BJ (cell line): ENCODE results near the gene OR8H2. TPM values are rescaled to one million over a fixed set of nuclear protein-coding genes. Genes with fewer than 3 reads are reported as not detected.
"Not testable (repeated sequence)": the region's sequence is repeated elsewhere in the genome, so short reads cannot be mapped to it uniquely, and the experiment has no call there.

Source experiments
- CTCF ChIA-PET: fragments of 350-600 bp; formaldehyde crosslinking; extraction: SDS; loops from one replicate; lab custom pipeline; 2021; ENCODE audit warnings: antibody characterized with exemption, inconsistent platforms; lab: Yijun Ruan, JAX
- POLR2A ChIA-PET: fragments of 300-600 bp; sonication (Branson Sonifier 250); formaldehyde crosslinking; extraction: SDS; loops from one replicate; lab custom pipeline; 2021; ENCODE audit warnings: antibody characterized with exemption; lab: Charles Lee
- DNase-seq: peaks from one replicate; pipeline ENCODE4 v3.0.0-alpha.2; 2011; ENCODE audit warnings: low read depth
- H3K27me3 ChIP-seq: 2 replicates; pipeline ENCODE4 v1.6.0; 2011; ENCODE audit warnings: low read length; ENCODE audit not compliant: control insufficient read depth, insufficient read depth
- H3K36me3 ChIP-seq: 2 replicates; pipeline ENCODE4 v1.5.1; 2011; ENCODE audit warnings: low read length; ENCODE audit not compliant: control insufficient read depth, insufficient read depth
- H3K4me3 ChIP-seq: 2 replicates; pipeline ENCODE4 v1.5.1; 2011; ENCODE audit warnings: low read depth, mild to moderate bottlenecking, control low read depth, low read length
- CTCF ChIP-seq: IDR thresholded peaks from 2 replicates; pipeline ENCODE4 v1.5.1; 2011; ENCODE audit warnings: low read depth, mild to moderate bottlenecking, control low read depth, inconsistent platforms, low read length, moderate library complexity; ENCODE audit not compliant: insufficient read depth
- polyA plus RNA-seq: library from polyadenylated mRNA; depleted of rRNA; stranded (reverse); fragments of >200 nt; gene quantifications from 2 replicates; pipeline ENCODE4 v1.2.3, GENCODE V29; 2011

The OR8H2 gene
- polyA plus RNA-seq, 1 experiment: not detected

- Histone ChIP-seq H3K4me3 (no peak within 1 kb of the TSS), H3K36me3 (no peaks in the 10 kb centered on the region), H3K27me3 (no peaks in the 10 kb centered on the region)
- POLR2A ChIA-PET: no interaction called here
- TF ChIP-seq CTCF: no peak
- CTCF ChIA-PET: no interaction called here
- no peak for DNase-seq
Observed at GRCh38 chr11:56093008-56093407, 10.5 kb upstream of the OR8H2 start, which contains the start of gene OR8I2. Gene OR8I2 (plus strand): TSS chr11:56093308. CDS start chr11:56093308, 0 bp downstream.

GRCh38 chr11:56122073-56122472, 18.6 kb downstream of the OR8H2 start, which contains the start of gene OR8H3:
Gene OR8H3 (plus strand): TSS chr11:56122373. CDS start chr11:56122373, 0 bp downstream.
- POLR2A ChIA-PET: no interaction called here
- Histone ChIP-seq H3K36me3 (no peaks in the 10 kb centered on the region), H3K27me3 (no peaks in the 10 kb centered on the region), H3K4me3 (no peak within 1 kb of the TSS)
- no peak for DNase-seq
- TF ChIP-seq CTCF: no peak
- CTCF ChIA-PET: no interaction called here

GRCh38 chr11:56140151-56140661, 36.7 kb downstream of the OR8H2 start, which contains the start of gene OR8J3:
Gene OR8J3 (minus strand): TSS chr11:56140201. CDS start chr11:56137718, 2,483 bp downstream.
- Histone ChIP-seq H3K4me3 (no peak within 1 kb of the TSS), H3K27me3 (no peaks in the 10 kb centered on the region), H3K36me3 (no peaks in the 10 kb centered on the region)
- POLR2A ChIA-PET: no interaction called here
- DNase-seq: no peak
- no peak for TF ChIP-seq CTCF
- CTCF ChIA-PET: no interaction called here

GRCh38 chr11:56143681-56144080, 40.2 kb downstream of the OR8H2 start:
- H3K27me3 ChIP-seq, H3K36me3 ChIP-seq, POLR2A ChIA-PET, DNase-seq, CTCF ChIA-PET, H3K4me3 ChIP-seq: not testable (repeated sequence)

- Histone ChIP-seq H3K27me3 (no peaks in the 10 kb centered on the region), H3K36me3 (no peaks in the 10 kb centered on the region), H3K4me3 (no peak overlapping the region)
- ChIA-PET CTCF (interaction anchor here (0.7 kb wide), 1 partner anchor 1082 kb away, joined by 3 read pairs; no protein-coding TSS in a partner anchor), POLR2A (no interaction called here)
- no peak for TF ChIP-seq CTCF
- no peak for DNase-seq
Observed at GRCh38 chr11:56151376-56151775, 47.9 kb downstream of the OR8H2 start.

- no peak for DNase-seq
- CTCF ChIA-PET: no interaction called here
- Histone ChIP-seq H3K27me3 (no peaks in the 10 kb centered on the region), H3K36me3 (no peaks in the 10 kb centered on the region), H3K4me3 (no peak overlapping the region)
- TF ChIP-seq CTCF: no peak
- POLR2A ChIA-PET: no interaction called here
Observed at GRCh38 chr11:56152333-56152732, 48.8 kb downstream of the OR8H2 start.
